Central memory CD8-positive, alpha-beta T cell (primary cell): ENCODE results near the gene PKN1.
A peak's percentile ranks its signal among the peaks of the same experiment; 100 is the strongest.
"Not testable (repeated sequence)": the region's sequence is repeated elsewhere in the genome, so short reads cannot be mapped to it uniquely, and the experiment has no call there.

Source experiments
- ATAC-seq: fragments of 150-1000 bp; cut with Tn5 transposase; replicated peaks from 2 replicates; pipeline ENCODE4 v1.10.0; 2022; ENCODE audit warnings: mild to moderate bottlenecking, moderate FRiP score, moderate number of reproducible peaks; ENCODE audit not compliant: poor library complexity, severe bottlenecking; ENCODE audit errors: extremely low read depth
- DNase-seq, 2 donors: peaks; one replicate each; pipeline ENCODE4 v3.0.0; 2021; ENCODE audit warnings: low spot score in 2 of 2
- H3K27ac Mint-ChIP-seq: one replicate; pipeline ENCODE4 v1.8.0; 2022; ENCODE audit warnings: low read depth, mild to moderate bottlenecking, moderate library complexity, mixed read lengths
- H3K27me3 Mint-ChIP-seq: one replicate; pipeline ENCODE4 v1.8.0; 2022; ENCODE audit warnings: mixed read lengths
- H3K36me3 Mint-ChIP-seq: one replicate; pipeline ENCODE4 v1.8.0; 2022; ENCODE audit warnings: mild to moderate bottlenecking, moderate library complexity, mixed read lengths; ENCODE audit not compliant: insufficient read depth
- H3K4me1 Mint-ChIP-seq: one replicate; pipeline ENCODE4 v1.8.0; 2022; ENCODE audit warnings: mixed read lengths
- H3K4me3 Mint-ChIP-seq: one replicate; pipeline ENCODE4 v1.8.0; 2022; ENCODE audit warnings: mild to moderate bottlenecking, moderate library complexity, mixed read lengths
- H3K9me3 Mint-ChIP-seq: one replicate; pipeline ENCODE4 v1.8.0; 2022; ENCODE audit warnings: mixed read lengths

Gene PKN1

DNA sequence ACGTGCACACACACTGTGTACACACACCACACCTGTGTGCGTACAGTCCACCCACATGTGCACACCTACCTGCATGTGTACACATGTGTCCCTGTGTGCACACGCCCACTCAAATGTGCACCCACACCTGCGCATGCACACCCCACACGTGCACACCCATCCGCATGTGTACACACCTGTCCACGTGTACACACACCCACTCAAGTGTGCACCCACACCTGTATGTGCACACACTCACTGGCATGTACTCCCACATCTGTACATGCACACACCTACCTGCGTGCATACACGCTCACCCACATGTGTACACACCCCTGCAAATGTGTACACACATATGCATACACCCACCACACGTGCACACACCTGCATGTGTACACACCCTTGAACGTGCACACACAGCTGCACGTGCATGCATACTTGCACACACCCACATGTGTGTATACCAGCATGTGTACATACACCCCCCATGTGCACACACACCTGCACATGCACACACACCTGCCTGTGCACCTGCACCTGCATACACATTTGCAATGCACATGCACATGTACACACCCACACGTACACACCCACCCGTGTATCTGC lies 10.6 kb downstream of the PKN1 start:
- peaks cover 71% of the 10 kb centered on the region for H3K36me3 Mint-ChIP-seq
- H3K9me3 Mint-ChIP-seq: no peaks in the 10 kb centered on the region
- ATAC-seq (no peak), DNase-seq (no peak)
- H3K4me1 Mint-ChIP-seq: peaks cover 44% of the 10 kb centered on the region
- H3K4me3 Mint-ChIP-seq: no peak overlapping the region
- no peaks in the 10 kb centered on the region for H3K27me3 Mint-ChIP-seq
- H3K27ac Mint-ChIP-seq: no peak overlapping the region

DNA sequence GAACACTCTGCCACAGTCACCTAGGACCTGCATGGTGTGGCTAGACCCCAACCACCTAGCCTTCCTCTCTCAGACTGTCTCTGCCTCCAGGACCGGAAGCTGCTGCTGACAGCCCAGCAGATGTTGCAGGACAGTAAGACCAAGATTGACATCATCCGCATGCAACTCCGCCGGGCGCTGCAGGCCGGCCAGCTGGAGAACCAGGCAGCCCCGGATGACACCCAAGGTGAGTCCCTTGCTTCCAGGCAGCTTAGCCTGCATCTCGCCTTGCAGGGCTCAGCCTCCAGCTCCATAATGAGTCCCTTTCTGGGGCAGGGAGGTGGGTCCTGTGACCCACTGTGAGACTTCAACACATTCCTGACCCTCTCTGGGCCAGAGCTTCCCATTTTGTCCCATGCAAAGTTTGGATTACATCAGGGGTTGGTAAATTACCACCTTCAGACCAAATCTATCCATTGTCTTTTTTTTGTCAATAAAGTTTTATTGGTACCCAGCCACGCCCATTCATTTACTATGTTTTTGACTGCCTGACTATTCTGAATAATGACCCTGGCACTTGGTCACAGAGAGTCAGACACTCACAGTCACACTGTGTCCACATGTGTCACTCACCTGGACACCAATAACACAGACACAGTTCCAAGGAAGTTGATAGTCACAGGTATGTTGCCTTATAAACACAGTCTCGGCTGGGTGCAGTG lies 13.4 kb downstream of the PKN1 start:
- Mint-ChIP-seq H3K4me3 (no peak overlapping the region), H3K27me3 (no peaks in the 10 kb centered on the region), H3K36me3 (peaks cover 86% of the 10 kb centered on the region), H3K27ac (no peak overlapping the region), H3K9me3 (no peaks in the 10 kb centered on the region), H3K4me1 (peaks cover 39% of the 10 kb centered on the region)
- DNase-seq (no peak), ATAC-seq (no peak)

DNA sequence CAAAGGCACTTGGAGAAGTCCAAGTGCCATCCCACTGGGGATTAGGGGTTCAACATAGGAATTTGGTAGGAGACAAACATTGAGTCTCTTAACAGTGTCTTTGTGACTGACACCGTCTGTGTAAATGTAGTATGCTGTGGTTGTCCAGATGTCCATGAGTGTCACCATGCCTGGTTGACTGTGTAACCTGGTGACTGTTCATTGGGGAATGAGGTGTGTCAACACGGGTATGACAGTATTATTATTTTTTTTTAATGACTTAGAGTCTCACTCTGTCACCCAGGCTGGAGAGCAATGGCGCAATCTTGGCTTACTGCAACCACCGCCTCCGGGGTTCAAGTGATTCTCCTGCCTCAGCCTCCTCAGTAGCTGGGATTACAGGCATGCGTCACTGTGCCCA lies 16.2 kb downstream of the PKN1 start:
- Mint-ChIP-seq H3K36me3 (peaks cover 88% of the 10 kb centered on the region), H3K27ac (no peak overlapping the region)

DNA sequence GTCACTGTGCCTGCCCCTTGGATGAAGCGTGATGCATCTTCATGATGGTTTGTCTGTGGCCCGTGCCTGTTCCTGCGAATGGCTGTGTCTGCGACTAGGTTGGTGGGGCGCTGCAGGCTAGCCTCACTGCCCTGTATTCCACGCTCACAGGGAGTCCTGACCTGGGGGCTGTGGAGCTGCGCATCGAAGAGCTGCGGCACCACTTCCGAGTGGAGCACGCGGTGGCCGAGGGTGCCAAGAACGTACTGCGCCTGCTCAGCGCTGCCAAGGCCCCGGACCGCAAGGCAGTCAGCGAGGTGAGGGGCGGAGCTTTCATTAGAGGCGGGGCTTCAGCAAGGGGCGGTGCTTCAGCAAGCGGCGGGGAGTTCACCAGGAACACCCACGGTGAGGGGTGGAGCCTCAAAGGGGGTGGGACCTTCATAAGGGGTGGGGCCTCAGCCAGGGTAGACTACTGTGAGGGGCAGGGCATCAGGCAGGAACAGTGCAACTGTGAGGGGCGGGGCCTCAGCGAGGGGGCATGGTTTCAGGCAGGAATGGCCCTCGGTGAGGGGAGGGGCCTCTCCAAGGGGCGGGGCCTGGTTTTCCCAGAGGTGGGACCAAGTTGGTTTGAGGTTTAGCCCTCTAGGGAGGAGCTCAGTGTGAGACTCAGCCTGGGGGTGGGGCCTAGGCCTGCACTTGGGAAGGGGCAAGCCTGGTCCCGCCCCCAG lies 17.2 kb downstream of the PKN1 start:
- Mint-ChIP-seq H3K4me3 (no peak overlapping the region), H3K36me3 (peaks cover 88% of the 10 kb centered on the region), H3K9me3 (no peaks in the 10 kb centered on the region), H3K27ac (no peak overlapping the region), H3K4me1 (peaks cover 23% of the 10 kb centered on the region), H3K27me3 (no peaks in the 10 kb centered on the region)
- peak in 1 of 2 donors; percentile 47 for DNase-seq
- ATAC-seq: no peak

More for the DNA sequence above, 16.2 kb downstream of the PKN1 start:
- no peaks in the 10 kb centered on the region for H3K9me3 Mint-ChIP-seq
- H3K27me3 Mint-ChIP-seq: no peaks in the 10 kb centered on the region
- ATAC-seq (no peak), DNase-seq (no peak)
- peaks cover 28% of the 10 kb centered on the region for H3K4me1 Mint-ChIP-seq
- no peak overlapping the region for H3K4me3 Mint-ChIP-seq

DNA sequence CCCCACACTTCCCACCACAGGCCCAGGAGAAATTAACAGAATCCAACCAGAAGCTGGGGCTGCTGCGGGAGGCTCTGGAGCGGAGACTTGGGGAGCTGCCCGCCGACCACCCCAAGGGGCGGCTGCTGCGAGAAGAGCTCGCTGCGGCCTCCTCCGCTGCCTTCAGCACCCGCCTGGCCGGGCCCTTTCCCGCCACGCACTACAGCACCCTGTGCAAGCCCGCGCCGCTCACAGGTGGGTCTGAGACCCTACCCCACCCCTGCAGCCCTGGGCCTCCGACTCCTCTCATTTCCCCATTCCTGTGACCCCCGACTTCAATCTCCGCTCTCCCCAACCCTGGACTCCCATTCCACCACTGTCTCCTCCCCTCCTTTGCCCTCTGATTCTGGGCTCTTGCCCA lies 17.8 kb downstream of the PKN1 start:
- peaks cover 90% of the 10 kb centered on the region for H3K36me3 Mint-ChIP-seq
- ATAC-seq (no peak), DNase-seq (no peak)
- peaks cover 25% of the 10 kb centered on the region for H3K4me1 Mint-ChIP-seq
- no peak overlapping the region for H3K27ac Mint-ChIP-seq
- H3K27me3 Mint-ChIP-seq: no peaks in the 10 kb centered on the region
- H3K4me3 Mint-ChIP-seq: no peak overlapping the region
- H3K9me3 Mint-ChIP-seq: no peaks in the 10 kb centered on the region

DNA sequence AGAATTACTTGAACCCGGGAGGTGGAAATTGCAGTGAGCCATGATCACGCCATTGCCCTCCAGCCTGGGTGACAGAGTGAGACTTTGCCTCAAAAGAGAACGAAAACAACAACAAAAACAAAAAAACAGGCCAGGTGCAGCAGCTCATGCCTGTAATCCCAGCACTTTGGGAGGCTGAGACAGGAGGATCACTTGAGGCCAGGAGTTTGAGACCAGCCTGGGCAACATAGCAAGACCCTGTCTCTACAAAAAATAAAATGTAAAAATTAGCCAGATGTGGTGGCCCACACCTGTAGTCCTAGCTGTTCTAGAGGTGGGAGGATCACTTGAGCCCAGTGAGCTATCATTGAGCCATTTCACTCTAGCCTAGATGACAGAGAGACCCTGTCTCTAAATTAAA lies 19.2 kb downstream of the PKN1 start:
- DNase-seq, ATAC-seq, H3K27ac Mint-ChIP-seq, H3K4me3 Mint-ChIP-seq, H3K27me3 Mint-ChIP-seq, H3K9me3 Mint-ChIP-seq: not testable (repeated sequence)
- peaks cover 84% of the 10 kb centered on the region for H3K36me3 Mint-ChIP-seq
- peaks cover 28% of the 10 kb centered on the region for H3K4me1 Mint-ChIP-seq

DNA sequence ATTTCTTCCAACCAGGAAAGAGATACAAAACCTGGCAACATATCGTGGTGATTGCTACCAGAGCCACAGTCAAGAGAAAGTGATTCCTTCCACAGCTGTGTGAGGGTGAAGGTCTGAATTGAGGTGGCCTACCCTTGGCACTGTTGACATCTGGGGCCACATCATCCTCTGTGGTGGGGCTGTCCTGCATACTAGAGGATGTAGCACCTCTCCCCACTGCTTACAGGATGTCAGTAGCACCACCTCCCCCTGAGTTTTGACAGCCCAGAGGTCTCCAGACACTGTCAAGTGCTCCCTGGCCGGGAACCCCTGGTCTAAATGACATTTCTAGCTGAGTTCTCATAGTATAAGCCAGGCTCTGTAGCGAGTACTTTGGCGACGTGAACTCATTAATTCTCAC lies 26.6 kb downstream of the PKN1 start:
- peak; percentile 32 to 68 for DNase-seq

DNA sequence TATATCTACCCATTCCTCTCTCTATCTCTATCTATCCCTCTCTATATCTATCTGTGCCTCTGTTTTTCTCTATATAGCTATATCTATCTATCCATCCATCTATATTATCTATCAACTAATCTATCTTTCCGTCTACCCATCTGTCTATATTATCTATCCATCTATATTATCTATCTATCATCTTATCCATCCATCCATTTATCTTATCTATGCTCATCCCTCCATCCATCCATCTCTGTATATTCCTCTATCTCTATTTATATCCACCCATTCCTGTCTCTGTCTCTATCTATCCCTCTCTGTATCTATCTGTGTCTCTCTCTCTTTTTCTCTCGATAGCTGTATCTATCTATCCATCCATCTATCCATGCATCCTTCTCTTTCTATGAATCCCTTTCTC lies 27.8 kb downstream of the PKN1 start:
- Mint-ChIP-seq H3K27ac (peak overlapping the region; percentile 39), H3K4me3 (no peak overlapping the region), H3K4me1 (peaks cover 32% of the 10 kb centered on the region), H3K36me3 (peaks cover 69% of the 10 kb centered on the region), H3K9me3 (no peaks in the 10 kb centered on the region), H3K27me3 (no peaks in the 10 kb centered on the region)
- no peak for ATAC-seq
- no peak for DNase-seq

More for the DNA sequence above, 26.6 kb downstream of the PKN1 start:
- peaks cover 70% of the 10 kb centered on the region for H3K36me3 Mint-ChIP-seq
- ATAC-seq: peak; percentile 100
- peaks cover 34% of the 10 kb centered on the region for H3K4me1 Mint-ChIP-seq
- no peaks in the 10 kb centered on the region for H3K9me3 Mint-ChIP-seq
- no peaks in the 10 kb centered on the region for H3K27me3 Mint-ChIP-seq
- H3K27ac Mint-ChIP-seq: peak overlapping the region; percentile 39
- peak overlapping the region; percentile 58 for H3K4me3 Mint-ChIP-seq

DNA sequence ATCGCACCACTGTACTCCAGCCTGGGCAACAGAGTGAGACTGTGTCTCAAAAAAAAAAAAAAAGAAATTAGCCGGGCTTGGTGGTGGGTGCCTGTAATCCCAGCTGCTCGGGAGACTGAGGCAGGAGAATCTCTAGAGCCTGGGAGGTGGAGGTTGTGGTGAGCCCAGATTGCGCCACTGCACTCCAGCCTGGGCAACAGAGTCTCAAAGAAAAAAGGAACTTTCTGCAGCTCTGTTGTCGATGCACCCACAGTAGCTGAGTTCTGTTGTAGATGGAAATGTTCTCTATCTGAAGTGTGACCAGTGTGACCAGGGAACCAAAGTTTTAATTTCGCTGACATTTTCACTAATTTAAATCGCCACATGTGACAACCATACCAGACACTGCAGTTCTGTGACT lies 29.3 kb downstream of the PKN1 start:
- not testable (repeated sequence) for ATAC-seq, H3K27ac Mint-ChIP-seq, H3K4me3 Mint-ChIP-seq, H3K27me3 Mint-ChIP-seq, H3K9me3 Mint-ChIP-seq, DNase-seq
- Mint-ChIP-seq H3K36me3 (peaks cover 73% of the 10 kb centered on the region), H3K4me1 (peaks cover 29% of the 10 kb centered on the region)

DNA sequence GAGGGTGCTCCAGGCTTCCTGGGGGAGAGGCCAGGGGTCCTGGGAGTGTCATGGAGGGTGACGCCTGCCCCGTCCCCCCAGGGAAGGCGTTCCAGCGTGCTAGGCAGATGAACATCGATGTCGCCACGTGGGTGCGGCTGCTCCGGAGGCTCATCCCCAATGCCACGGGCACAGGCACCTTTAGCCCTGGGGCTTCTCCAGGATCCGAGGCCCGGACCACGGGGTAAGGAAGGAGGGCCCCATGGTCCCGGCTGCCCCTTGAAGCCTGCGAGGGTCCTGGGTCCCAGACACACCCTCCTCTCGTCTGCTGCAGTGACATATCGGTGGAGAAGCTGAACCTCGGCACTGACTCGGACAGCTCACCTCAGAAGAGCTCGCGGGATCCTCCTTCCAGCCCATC lies 30.6 kb downstream of the PKN1 start:
- no peak for ATAC-seq
- Mint-ChIP-seq H3K4me1 (peaks cover 22% of the 10 kb centered on the region), H3K27ac (no peak overlapping the region), H3K36me3 (peaks cover 74% of the 10 kb centered on the region), H3K27me3 (no peaks in the 10 kb centered on the region), H3K9me3 (no peaks in the 10 kb centered on the region), H3K4me3 (no peak overlapping the region)
- DNase-seq: no peak

DNA sequence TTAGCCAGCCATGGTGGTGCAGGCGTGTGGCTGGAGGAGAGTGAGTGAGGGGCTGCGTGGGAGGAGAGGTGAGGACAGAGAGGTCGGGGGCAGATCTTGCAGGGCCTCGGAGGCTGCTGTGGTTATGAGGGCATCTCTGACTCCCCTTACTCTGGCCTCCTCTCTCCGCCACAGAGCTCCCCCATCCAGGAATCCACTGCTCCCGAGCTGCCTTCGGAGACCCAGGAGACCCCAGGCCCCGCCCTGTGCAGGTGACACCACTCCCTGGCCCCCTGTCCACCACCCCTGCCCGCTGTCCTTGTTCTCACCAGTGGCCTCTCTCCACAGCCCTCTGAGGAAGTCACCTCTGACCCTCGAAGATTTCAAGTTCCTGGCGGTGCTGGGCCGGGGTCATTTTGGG lies 34.3 kb downstream of the PKN1 start:
- Mint-ChIP-seq H3K4me1 (peaks cover 9% of the 10 kb centered on the region), H3K36me3 (peaks cover 64% of the 10 kb centered on the region), H3K9me3 (no peaks in the 10 kb centered on the region), H3K27me3 (peaks cover under 1% of the 10 kb centered on the region), H3K27ac (no peak overlapping the region), H3K4me3 (no peak overlapping the region)
- ATAC-seq: no peak
- no peak for DNase-seq

DNA sequence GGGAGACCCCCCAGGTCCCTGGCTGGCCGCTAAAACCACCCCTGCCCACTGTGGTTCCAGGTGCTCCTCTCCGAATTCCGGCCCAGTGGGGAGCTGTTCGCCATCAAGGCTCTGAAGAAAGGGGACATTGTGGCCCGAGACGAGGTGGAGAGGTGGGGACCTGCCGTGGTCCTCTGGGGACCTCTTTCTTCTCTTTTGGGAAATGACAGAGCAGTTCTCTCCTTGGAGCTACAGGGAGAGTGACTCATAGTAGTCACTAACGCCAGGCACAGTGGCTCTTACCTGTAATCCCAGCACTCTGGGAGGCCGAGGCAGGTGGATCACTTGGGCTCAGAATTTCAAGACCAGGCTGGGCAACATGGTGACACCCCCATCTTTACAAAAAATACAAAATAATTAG lies 34.7 kb downstream of the PKN1 start:
- H3K27me3 Mint-ChIP-seq: peaks cover 5% of the 10 kb centered on the region
- no peaks in the 10 kb centered on the region for H3K9me3 Mint-ChIP-seq
- H3K27ac Mint-ChIP-seq: no peak overlapping the region
- H3K36me3 Mint-ChIP-seq: peaks cover 64% of the 10 kb centered on the region
- ATAC-seq: no peak
- peaks cover 13% of the 10 kb centered on the region for H3K4me1 Mint-ChIP-seq
- H3K4me3 Mint-ChIP-seq: no peak overlapping the region
- no peak for DNase-seq
